Nephron (organoid): ENCODE data around the gene CDH4.

Source experiments
- H3K27ac Mint-ChIP-seq, 3 experiments: 2 replicates each; pipeline ENCODE4 v1.8.0; 2020; ENCODE audit warnings: mixed read lengths in 3 of 3, mild to moderate bottlenecking in 2 of 3, moderate library complexity in 1 of 3
- H3K27me3 Mint-ChIP-seq: 2 replicates; pipeline ENCODE4 v1.8.0; 2021; ENCODE audit warnings: low read depth, mild to moderate bottlenecking, moderate library complexity, mixed read lengths
- H3K36me3 Mint-ChIP-seq: 2 replicates; pipeline ENCODE4 v1.8.0; 2020; ENCODE audit warnings: low read depth, mixed read lengths
- H3K4me1 Mint-ChIP-seq: 2 replicates; pipeline ENCODE4 v1.8.0; 2020; ENCODE audit warnings: mixed read lengths
- H3K4me3 Mint-ChIP-seq, 3 experiments: 2 replicates each; pipeline ENCODE4 v1.8.0; 2020; ENCODE audit warnings: mild to moderate bottlenecking in 3 of 3, mixed read lengths in 3 of 3, moderate library complexity in 2 of 3
- H3K9me3 Mint-ChIP-seq: 2 replicates; pipeline ENCODE4 v1.8.0; 2020; ENCODE audit warnings: mixed read lengths
- TF ChIP-seq, protein P1 (sequence below), 3 experiments: fragments of 200-600 bp; sonication (generic); IDR thresholded peaks; one replicate each; pipeline ENCODE4 v1.5.0; 2021; ENCODE audit warnings: antibody characterized with exemption in 3 of 3; ENCODE audit not compliant: unreplicated experiment in 3 of 3

Gene CDH4

GRCh38 chr20:61889659-61890058 lies 637.6 kb downstream of the CDH4 start:
- Mint-ChIP-seq H3K4me1 (no peaks in the 10 kb centered on the region), H3K4me3 (peak overlapping the region in 1 of 3 experiments; percentile 16), H3K9me3 (peaks cover 18% of the 10 kb centered on the region), H3K27ac (no peak overlapping the region), H3K36me3 (peaks cover 5% of the 10 kb centered on the region), H3K27me3 (peaks cover 21% of the 10 kb centered on the region)
- TF ChIP-seq, protein P1, sequence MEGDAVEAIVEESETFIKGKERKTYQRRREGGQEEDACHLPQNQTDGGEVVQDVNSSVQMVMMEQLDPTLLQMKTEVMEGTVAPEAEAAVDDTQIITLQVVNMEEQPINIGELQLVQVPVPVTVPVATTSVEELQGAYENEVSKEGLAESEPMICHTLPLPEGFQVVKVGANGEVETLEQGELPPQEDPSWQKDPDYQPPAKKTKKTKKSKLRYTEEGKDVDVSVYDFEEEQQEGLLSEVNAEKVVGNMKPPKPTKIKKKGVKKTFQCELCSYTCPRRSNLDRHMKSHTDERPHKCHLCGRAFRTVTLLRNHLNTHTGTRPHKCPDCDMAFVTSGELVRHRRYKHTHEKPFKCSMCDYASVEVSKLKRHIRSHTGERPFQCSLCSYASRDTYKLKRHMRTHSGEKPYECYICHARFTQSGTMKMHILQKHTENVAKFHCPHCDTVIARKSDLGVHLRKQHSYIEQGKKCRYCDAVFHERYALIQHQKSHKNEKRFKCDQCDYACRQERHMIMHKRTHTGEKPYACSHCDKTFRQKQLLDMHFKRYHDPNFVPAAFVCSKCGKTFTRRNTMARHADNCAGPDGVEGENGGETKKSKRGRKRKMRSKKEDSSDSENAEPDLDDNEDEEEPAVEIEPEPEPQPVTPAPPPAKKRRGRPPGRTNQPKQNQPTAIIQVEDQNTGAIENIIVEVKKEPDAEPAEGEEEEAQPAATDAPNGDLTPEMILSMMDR (IDR thresholded peaks at IDR 0.05; ENCODE audit: unreplicated experiment in 3 of 3), result no peak

DNA sequence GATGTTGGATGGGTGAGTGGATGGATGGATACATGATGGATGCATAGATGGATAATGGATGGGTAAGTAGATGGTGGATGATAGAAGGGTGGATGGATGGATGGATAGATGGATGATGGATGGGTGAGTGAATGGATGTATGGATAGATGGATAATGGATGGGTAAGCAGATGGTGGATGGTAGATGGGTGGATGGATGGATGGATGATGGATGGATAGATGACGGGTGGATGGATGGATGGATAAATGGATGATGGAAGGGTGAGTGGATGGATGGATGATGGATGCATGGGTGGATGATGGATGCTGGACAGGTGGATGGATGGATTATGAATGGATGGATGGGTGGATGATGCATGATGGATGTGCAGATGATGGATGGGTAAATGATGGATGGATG lies 638.1 kb downstream of the CDH4 start:
- TF ChIP-seq, protein P1 (IDR thresholded peaks at IDR 0.05; ENCODE audit: unreplicated experiment in 3 of 3), result no peak
- H3K27ac Mint-ChIP-seq, result no peak overlapping the region
- no peaks in the 10 kb centered on the region for H3K4me1 Mint-ChIP-seq

GRCh38 chr20:61891476-61891875 lies 639.4 kb downstream of the CDH4 start:
- Mint-ChIP-seq H3K4me1 (no peaks in the 10 kb centered on the region), H3K36me3 (peaks cover 5% of the 10 kb centered on the region), H3K27me3 (peaks cover 22% of the 10 kb centered on the region), H3K27ac (no peak overlapping the region), H3K9me3 (peaks cover 18% of the 10 kb centered on the region), H3K4me3 (no peak overlapping the region)
- TF ChIP-seq, protein P1 (IDR thresholded peaks at IDR 0.05; ENCODE audit: unreplicated experiment in 3 of 3), result no peak

More for the DNA sequence above, 638.1 kb downstream of the CDH4 start:
- no peak overlapping the region for H3K4me3 Mint-ChIP-seq
- H3K27me3 Mint-ChIP-seq, result peaks cover 24% of the 10 kb centered on the region
- H3K9me3 Mint-ChIP-seq, result peaks cover 18% of the 10 kb centered on the region
- H3K36me3 Mint-ChIP-seq, result peaks cover 5% of the 10 kb centered on the region

DNA sequence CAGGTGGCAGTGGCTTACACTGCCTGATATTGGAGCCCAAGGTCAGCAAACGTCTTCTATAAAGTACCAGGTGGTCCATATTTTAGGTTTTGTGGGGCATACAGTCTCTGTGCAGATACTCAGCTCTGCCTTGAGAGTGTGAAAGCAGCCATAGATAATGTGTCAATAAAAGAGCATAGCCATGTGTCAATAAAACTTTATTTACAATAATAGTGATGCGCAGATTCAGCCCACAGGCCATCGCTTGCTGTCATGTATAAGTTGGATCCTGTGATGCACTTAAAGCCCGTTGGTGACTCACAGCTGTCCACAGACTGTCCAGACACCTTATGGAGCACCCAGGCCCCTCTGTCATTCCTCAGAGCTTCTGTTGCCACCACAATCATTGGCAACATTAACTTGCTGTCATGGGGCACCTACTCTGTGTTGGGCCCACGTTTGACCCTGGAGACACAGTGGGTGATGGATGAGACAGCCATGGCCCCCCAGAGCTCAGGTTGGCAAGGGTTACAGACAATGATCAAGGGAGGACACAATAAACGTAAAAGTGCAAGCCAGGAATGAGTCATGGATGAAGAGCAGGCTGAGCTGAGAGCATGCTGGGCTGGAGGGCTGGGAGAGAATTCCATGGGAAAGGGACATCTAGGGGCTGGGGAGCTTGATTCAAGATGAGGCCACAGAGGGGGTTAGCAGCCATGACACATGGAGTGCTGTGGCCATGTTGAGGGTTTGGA lies 640.0 kb downstream of the CDH4 start:
- Mint-ChIP-seq H3K27me3 (peaks cover 27% of the 10 kb centered on the region), H3K4me1 (no peaks in the 10 kb centered on the region), H3K4me3 (no peak overlapping the region), H3K27ac (no peak overlapping the region), H3K9me3 (peaks cover 18% of the 10 kb centered on the region), H3K36me3 (peaks cover 5% of the 10 kb centered on the region)
- TF ChIP-seq, protein P1 (IDR thresholded peaks at IDR 0.05; ENCODE audit: unreplicated experiment in 3 of 3), result no peak

DNA sequence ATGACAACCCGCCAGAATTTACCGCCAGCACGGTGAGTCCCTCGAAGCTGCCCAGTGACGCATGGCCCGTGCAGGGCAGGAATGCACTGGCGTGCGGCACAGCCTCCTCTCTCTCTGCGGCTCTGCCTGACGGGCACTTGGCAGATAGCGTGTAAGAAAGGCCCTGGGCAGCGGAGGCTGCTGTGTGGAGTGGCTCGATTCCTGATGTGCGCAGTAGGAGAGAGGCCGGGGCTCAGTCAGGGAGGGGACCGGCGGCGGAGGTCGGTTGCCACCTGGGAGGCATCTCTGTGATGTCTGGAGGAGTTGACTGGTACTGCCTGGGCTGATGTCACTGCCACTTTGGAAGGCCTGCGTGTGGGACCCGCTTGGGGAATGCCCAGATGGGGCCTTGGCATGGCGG lies 643.0 kb downstream of the CDH4 start:
- TF ChIP-seq, protein P1 (IDR thresholded peaks at IDR 0.05; ENCODE audit: unreplicated experiment in 3 of 3), result no peak
- no peak overlapping the region for H3K4me3 Mint-ChIP-seq
- H3K9me3 Mint-ChIP-seq, result peaks cover 11% of the 10 kb centered on the region

DNA sequence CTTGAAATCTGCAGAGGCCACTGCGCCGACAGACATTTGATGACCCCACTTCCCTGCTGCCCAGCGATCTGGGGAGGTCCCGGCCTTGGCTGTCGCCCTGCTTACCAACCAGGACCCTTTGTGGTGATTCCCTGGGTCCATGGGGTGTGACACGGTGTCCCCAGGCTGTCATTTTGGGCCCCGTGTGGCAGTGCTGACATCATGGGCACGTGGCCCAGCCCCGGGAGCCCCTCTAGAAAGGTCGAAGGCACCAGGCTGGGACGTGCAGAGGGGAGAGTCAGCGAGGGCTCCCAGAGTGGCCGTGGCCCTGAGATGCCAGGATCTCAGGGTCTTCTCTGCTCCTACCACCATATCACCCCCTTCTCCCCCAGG lies 643.6 kb downstream of the CDH4 start:
- peaks cover 7% of the 10 kb centered on the region for H3K9me3 Mint-ChIP-seq
- TF ChIP-seq, protein P1 (IDR thresholded peaks at IDR 0.05; ENCODE audit: unreplicated experiment in 3 of 3), result no peak
- H3K36me3 Mint-ChIP-seq, result no peaks in the 10 kb centered on the region
- no peak overlapping the region for H3K27ac Mint-ChIP-seq
- no peak overlapping the region for H3K4me3 Mint-ChIP-seq
- peaks cover 23% of the 10 kb centered on the region for H3K27me3 Mint-ChIP-seq
- H3K4me1 Mint-ChIP-seq, result no peaks in the 10 kb centered on the region

More for the DNA sequence above, 643.0 kb downstream of the CDH4 start:
- Mint-ChIP-seq H3K36me3 (no peaks in the 10 kb centered on the region), H3K27ac (no peak overlapping the region), H3K4me1 (no peaks in the 10 kb centered on the region), H3K27me3 (peaks cover 23% of the 10 kb centered on the region)
